WTC11 (cell line): ENCODE data around the gene KRT86.

Experiments used
- CBFB ChIP-seq: sonication (generic); formaldehyde crosslinking; IDR thresholded peaks from 2 replicates; pipeline ENCODE4 v1.8.1; 2022; ENCODE audit warnings: mild to moderate bottlenecking, low read depth, missing genetic modification reagents
- FOXP1 ChIP-seq: sonication (generic); formaldehyde crosslinking; IDR thresholded peaks from 2 replicates; pipeline ENCODE4 v1.8.0; 2022; ENCODE audit warnings: missing genetic modification reagents, mild to moderate bottlenecking, moderate library complexity, borderline replicate concordance
- HMGXB4 ChIP-seq: sonication (generic); formaldehyde crosslinking; IDR thresholded peaks from 2 replicates; pipeline ENCODE4 v1.8.1; 2023; ENCODE audit warnings: mild to moderate bottlenecking, moderate library complexity, missing genetic modification reagents
- NR2C2 ChIP-seq: sonication (generic); formaldehyde crosslinking; IDR thresholded peaks from 2 replicates; pipeline ENCODE4 v1.8.0; 2022; ENCODE audit warnings: mild to moderate bottlenecking, missing genetic modification reagents
- USF2 ChIP-seq: sonication (generic); formaldehyde crosslinking; IDR thresholded peaks from 2 replicates; pipeline ENCODE4 v1.8.1; 2023; ENCODE audit warnings: mild to moderate bottlenecking, missing genetic modification reagents, moderate library complexity
- TF ChIP-seq, protein P1 (sequence below): fragments of 200-600 bp; IDR thresholded peaks from 2 replicates; pipeline ENCODE4 v1.8.0; 2022; ENCODE audit warnings: antibody characterized with exemption
- TF ChIP-seq, protein P2 (sequence below): sonication (generic); formaldehyde crosslinking; IDR thresholded peaks from 2 replicates; pipeline ENCODE4 v1.8.0; 2023; ENCODE audit warnings: missing genetic modification reagents

DNA sequence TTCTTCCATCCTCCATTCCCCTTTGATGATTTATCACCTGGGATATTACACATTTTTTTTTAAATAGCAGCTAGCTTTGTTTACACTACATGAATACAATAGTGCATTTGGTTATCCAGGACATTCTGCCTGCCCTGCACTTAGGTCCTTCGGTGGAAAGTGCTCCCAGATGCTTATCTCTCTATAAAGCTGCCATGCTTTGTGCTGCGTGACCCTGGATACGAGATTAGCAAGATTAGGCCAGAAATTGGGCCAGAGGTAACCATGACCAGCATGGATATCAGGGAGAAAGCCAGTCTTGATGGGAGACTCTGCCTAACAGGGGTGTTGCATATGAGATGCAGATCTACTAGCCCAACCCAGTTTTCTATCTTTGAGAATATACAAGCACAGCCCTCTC is 58.9 kb downstream of the KRT86 start:
- no peak for TF ChIP-seq NR2C2
- TF ChIP-seq FOXP1 (CRISPR knock-in tag), result no peak
- TF ChIP-seq, protein P1, sequence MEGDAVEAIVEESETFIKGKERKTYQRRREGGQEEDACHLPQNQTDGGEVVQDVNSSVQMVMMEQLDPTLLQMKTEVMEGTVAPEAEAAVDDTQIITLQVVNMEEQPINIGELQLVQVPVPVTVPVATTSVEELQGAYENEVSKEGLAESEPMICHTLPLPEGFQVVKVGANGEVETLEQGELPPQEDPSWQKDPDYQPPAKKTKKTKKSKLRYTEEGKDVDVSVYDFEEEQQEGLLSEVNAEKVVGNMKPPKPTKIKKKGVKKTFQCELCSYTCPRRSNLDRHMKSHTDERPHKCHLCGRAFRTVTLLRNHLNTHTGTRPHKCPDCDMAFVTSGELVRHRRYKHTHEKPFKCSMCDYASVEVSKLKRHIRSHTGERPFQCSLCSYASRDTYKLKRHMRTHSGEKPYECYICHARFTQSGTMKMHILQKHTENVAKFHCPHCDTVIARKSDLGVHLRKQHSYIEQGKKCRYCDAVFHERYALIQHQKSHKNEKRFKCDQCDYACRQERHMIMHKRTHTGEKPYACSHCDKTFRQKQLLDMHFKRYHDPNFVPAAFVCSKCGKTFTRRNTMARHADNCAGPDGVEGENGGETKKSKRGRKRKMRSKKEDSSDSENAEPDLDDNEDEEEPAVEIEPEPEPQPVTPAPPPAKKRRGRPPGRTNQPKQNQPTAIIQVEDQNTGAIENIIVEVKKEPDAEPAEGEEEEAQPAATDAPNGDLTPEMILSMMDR, result no peak
- TF ChIP-seq, protein P2, sequence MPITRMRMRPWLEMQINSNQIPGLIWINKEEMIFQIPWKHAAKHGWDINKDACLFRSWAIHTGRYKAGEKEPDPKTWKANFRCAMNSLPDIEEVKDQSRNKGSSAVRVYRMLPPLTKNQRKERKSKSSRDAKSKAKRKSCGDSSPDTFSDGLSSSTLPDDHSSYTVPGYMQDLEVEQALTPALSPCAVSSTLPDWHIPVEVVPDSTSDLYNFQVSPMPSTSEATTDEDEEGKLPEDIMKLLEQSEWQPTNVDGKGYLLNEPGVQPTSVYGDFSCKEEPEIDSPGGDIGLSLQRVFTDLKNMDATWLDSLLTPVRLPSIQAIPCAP (CRISPR knock-in tag), result no peak
- no peak for TF ChIP-seq USF2
- no peak for TF ChIP-seq CBFB (CRISPR knock-in tag)
- TF ChIP-seq HMGXB4 (CRISPR knock-in tag), result no peak
